ENCODE results near the gene MDN1.

MDN1 gene

GRCh38 chr6:89611666-89612065 lies 207.9 kb downstream of the MDN1 start:
- no peak for DNase-seq (ENCODE audit: low read depth in 2 of 3, low spot score in 2 of 3)

- peak; percentile 27 to 71 (median 67) for DNase-seq (ENCODE audit: low read depth in 2 of 3, low spot score in 2 of 3)
Observed at GRCh38 chr6:89610149-89610642, 209.4 kb downstream of the MDN1 start.

GRCh38 chr6:89605861-89606260 lies 213.7 kb downstream of the MDN1 start:
- no peak for DNase-seq (ENCODE audit: low read depth in 2 of 3, low spot score in 2 of 3)

GRCh38 chr6:89604653-89605052 lies 214.9 kb downstream of the MDN1 start:
- no peak for DNase-seq (ENCODE audit: low read depth in 2 of 3, low spot score in 2 of 3)

GRCh38 chr6:89602166-89602565 lies 217.4 kb downstream of the MDN1 start:
- DNase-seq (ENCODE audit: low read depth in 2 of 3, low spot score in 2 of 3) = no peak

GRCh38 chr6:89599727-89600126 lies 219.9 kb downstream of the MDN1 start:
- DNase-seq (ENCODE audit: low read depth in 2 of 3, low spot score in 2 of 3) = no peak

- no peak for DNase-seq (ENCODE audit: low read depth in 2 of 3, low spot score in 2 of 3)
Observed at GRCh38 chr6:89597988-89598387, 221.6 kb downstream of the MDN1 start.

GRCh38 chr6:89597372-89597771 lies 222.2 kb downstream of the MDN1 start:
- no peak for DNase-seq (ENCODE audit: low read depth in 2 of 3, low spot score in 2 of 3)

- no peak for DNase-seq (ENCODE audit: low read depth in 2 of 3, low spot score in 2 of 3)
Observed at GRCh38 chr6:89596484-89596883, 223.1 kb downstream of the MDN1 start.

- DNase-seq (ENCODE audit: low read depth in 2 of 3, low spot score in 2 of 3) = no peak
Observed at GRCh38 chr6:89596056-89596455, 223.5 kb downstream of the MDN1 start.
